GM12872 (cell line): ENCODE results near the gene TMTC1.

Experiments
- CTCF ChIP-seq: IDR thresholded peaks from 3 replicates; pipeline ENCODE4 v1.5.1; 2011; ENCODE audit warnings: low read depth, mild to moderate bottlenecking, low read length, moderate library complexity; ENCODE audit not compliant: insufficient read depth

TMTC1 gene

GRCh38 chr12:29783773-29784666 is at the start of gene TMTC1:
TMTC1 (minus strand) TSS chr12:29783942; CDS start chr12:29783751, 191 bp downstream.
- no peak for TF ChIP-seq CTCF

GRCh38 chr12:29831173-29831572 is 47.4 kb upstream of the TMTC1 start:
- no peak for TF ChIP-seq CTCF

DNA sequence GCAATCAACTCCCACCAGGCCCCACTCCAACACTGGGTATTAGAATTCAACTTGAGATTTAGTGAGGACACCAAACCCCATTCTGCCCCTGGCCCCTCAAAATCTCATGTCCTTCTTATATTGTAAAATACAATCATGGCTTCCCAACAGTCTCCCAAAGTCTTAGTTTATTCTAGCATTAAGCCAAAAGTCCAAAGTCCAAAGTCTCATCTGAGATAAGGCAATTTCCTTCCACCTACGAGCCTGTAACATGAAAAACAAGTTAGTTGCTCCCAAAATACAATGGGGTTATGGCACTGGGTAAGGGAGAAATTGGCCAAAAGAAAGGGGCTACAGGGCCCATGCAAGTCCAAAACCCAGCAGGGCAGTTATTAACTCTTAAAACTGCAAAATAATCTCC is 46.6 kb upstream of the TMTC1 start:
- no peak for TF ChIP-seq CTCF

GRCh38 chr12:29818916-29819623 is 35.3 kb upstream of the TMTC1 start:
- TF ChIP-seq CTCF = no peak

DNA sequence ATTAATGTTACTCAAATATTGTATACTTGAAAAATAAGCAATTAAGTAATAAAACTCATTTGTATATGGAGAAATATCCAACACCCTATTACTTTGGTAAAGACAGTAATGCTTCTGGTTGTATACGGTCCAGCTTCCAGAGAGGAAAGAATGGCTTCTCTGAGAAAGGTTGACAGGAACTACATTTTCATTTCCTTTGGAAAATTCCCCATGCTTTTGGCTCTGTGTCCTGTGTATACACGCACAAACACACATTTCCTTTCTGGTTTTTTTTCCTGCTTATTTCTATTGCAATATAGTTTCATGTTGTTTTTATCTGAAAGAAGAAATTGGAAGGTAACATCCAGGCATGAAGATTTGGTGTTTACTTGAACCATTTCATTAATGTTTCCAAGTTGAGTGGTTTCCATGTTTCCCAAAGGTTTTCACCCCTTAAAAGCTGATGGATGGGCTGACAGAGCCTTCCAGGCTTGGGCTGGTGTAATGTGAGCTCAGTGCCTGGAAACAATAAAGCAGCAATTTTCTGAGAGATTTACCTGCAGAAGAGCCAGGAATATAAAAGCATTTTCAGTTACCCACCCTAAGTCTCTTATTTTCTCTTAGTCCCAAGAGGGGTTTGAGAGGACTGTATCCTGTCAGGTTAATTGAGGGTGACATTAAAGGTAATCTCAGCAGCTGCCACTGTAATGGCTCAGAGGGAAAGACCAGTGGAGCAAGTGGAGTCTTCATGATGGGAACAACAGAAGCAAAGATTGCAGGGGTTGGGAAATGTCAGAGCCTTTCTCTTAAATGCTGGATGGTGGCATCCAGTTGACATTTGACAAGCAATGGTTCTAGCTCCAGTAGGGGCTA is 33.4 kb upstream of the TMTC1 start:
- TF ChIP-seq CTCF = no peak

GRCh38 chr12:29807129-29807528 is 23.4 kb upstream of the TMTC1 start:
- TF ChIP-seq CTCF = no peak

DNA sequence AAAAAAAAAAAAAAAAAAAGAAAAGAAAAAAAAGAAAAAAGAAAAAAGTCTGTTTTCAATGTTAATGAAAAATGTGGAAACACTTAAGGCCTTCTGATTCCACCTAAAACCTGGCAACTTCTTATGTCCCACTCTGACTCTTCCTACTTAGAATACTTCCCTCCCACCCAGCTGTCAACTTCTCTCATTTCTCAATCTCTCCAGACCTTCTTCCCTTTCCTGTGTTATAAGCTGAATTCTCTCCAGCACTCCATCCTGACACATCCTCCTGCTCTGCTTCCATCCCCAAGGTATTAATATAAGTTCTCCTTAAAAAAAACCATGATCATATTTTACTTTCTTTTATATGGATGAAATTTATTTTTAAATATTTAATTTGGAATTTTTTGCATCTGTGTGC is 20.3 kb upstream of the TMTC1 start:
- TF ChIP-seq CTCF = no peak
